HEK293 (cell line): Measurements from ENCODE around the gene OR13J1.

Experiments used
- CTCF ChIA-PET: fragments of 350-600 bp; formaldehyde crosslinking; extraction: SDS; loops from one replicate; lab custom pipeline; 2021; ENCODE audit warnings: antibody characterized with exemption; lab: Yijun Ruan, JAX
- POLR2A ChIA-PET: fragments of 300-600 bp; formaldehyde crosslinking; extraction: SDS; loops from one replicate; lab custom pipeline; 2020; ENCODE audit warnings: antibody characterized with exemption, inconsistent platforms; lab: Yijun Ruan, JAX
- H3K27ac ChIP-seq: fragments of 200-500 bp; sonication (Bioruptor generic); 2 replicates; pipeline ENCODE4 v1.5.1; 2014; ENCODE audit warnings: low read depth, low read length, control low read depth, inconsistent platforms; ENCODE audit errors: extremely low read depth
- H3K36me3 ChIP-seq, 2 experiments: fragments of 200-500 bp in 1 of 2; sonication (Bioruptor generic) in 1 of 2; 1 replicate in 1 of 2; 2 replicates in 1 of 2; pipeline ENCODE4 v1.5.1; 2014 to 2017; ENCODE audit warnings: inconsistent platforms in 2 of 2, low read length in 2 of 2; ENCODE audit not compliant: control insufficient read depth in 2 of 2, insufficient read depth in 1 of 2
- H3K4me1 ChIP-seq: fragments of 200-500 bp; sonication (Bioruptor generic); 2 replicates; pipeline ENCODE4 v1.5.1; 2014; ENCODE audit warnings: mild to moderate bottlenecking, low read length, inconsistent platforms; ENCODE audit not compliant: control insufficient read depth, insufficient read depth
- H3K4me3 ChIP-seq: 2 replicates; pipeline ENCODE4 v1.5.1; 2011; ENCODE audit warnings: low read depth, mild to moderate bottlenecking, control low read depth, low read length, moderate library complexity
- H3K9me3 ChIP-seq: fragments of 200-500 bp; sonication (Bioruptor generic); 2 replicates; pipeline ENCODE4 v1.5.1; 2014; ENCODE audit warnings: low read depth, low read length, inconsistent platforms; ENCODE audit not compliant: control insufficient read depth, insufficient read depth
- AEBP2 ChIP-seq: fragments of 450-650 bp; formaldehyde crosslinking; IDR thresholded peaks from 2 replicates; pipeline ENCODE4 v1.5.1; 2016; ENCODE audit warnings: missing biosample characterization, missing genetic modification characterization, borderline replicate concordance
- BCL11A ChIP-seq: fragments of 450-650 bp; formaldehyde crosslinking; IDR thresholded peaks from 2 replicates; pipeline ENCODE4 v1.5.1; 2016; ENCODE audit warnings: low read depth, missing biosample characterization, missing genetic modification characterization
- FEZF1 ChIP-seq: fragments of 450-650 bp; formaldehyde crosslinking; IDR thresholded peaks from 2 replicates; pipeline ENCODE4 v1.5.1; 2016; ENCODE audit warnings: missing biosample characterization, missing genetic modification characterization
- GLIS2 ChIP-seq: fragments of 450-650 bp; formaldehyde crosslinking; IDR thresholded peaks from 2 replicates; pipeline ENCODE4 v1.5.1; 2016; ENCODE audit warnings: missing biosample characterization, missing genetic modification characterization
- KLF8 ChIP-seq: fragments of 450-650 bp; formaldehyde crosslinking; IDR thresholded peaks from 2 replicates; pipeline ENCODE4 v1.5.1; 2016; ENCODE audit warnings: missing biosample characterization, missing genetic modification characterization
- PRDM6 ChIP-seq: fragments of 450-650 bp; formaldehyde crosslinking; IDR thresholded peaks from 2 replicates; pipeline ENCODE4 v1.5.1; 2017; ENCODE audit warnings: missing biosample characterization, missing genetic modification characterization
- ZNF114 ChIP-seq: fragments of 450-650 bp; formaldehyde crosslinking; IDR thresholded peaks from 2 replicates; pipeline ENCODE4 v1.5.0; 2017; ENCODE audit warnings: missing biosample characterization, missing genetic modification characterization
- ZNF148 ChIP-seq: fragments of 450-650 bp; formaldehyde crosslinking; IDR thresholded peaks from 2 replicates; pipeline ENCODE4 v1.5.0; 2017; ENCODE audit warnings: missing biosample characterization, missing genetic modification characterization, borderline replicate concordance
- ZNF169 ChIP-seq: fragments of 450-650 bp; formaldehyde crosslinking; IDR thresholded peaks from 2 replicates; pipeline ENCODE4 v1.5.1; 2016; ENCODE audit warnings: missing biosample characterization, missing genetic modification characterization
- ZNF211 ChIP-seq: fragments of 450-650 bp; formaldehyde crosslinking; IDR thresholded peaks from 2 replicates; pipeline ENCODE4 v1.5.1; 2016; ENCODE audit warnings: low read depth, missing biosample characterization, missing genetic modification characterization
- ZNF23 ChIP-seq: fragments of 450-650 bp; formaldehyde crosslinking; IDR thresholded peaks from 2 replicates; pipeline ENCODE4 v1.5.1; 2016; ENCODE audit warnings: missing biosample characterization, missing genetic modification characterization, borderline replicate concordance
- ZNF292 ChIP-seq: fragments of 450-650 bp; formaldehyde crosslinking; IDR thresholded peaks from 2 replicates; pipeline ENCODE4 v1.5.1; 2016; ENCODE audit warnings: low read depth, missing biosample characterization, missing genetic modification characterization, borderline replicate concordance
- ZNF416 ChIP-seq: fragments of 450-650 bp; formaldehyde crosslinking; IDR thresholded peaks from 2 replicates; pipeline ENCODE4 v1.5.1; 2016; ENCODE audit warnings: missing biosample characterization, missing genetic modification characterization
- ZNF530 ChIP-seq: fragments of 450-650 bp; formaldehyde crosslinking; IDR thresholded peaks from 2 replicates; pipeline ENCODE4 v1.5.1; 2016; ENCODE audit warnings: low read depth, missing biosample characterization, missing genetic modification characterization
- ZNF560 ChIP-seq: fragments of 450-650 bp; formaldehyde crosslinking; IDR thresholded peaks from 2 replicates; pipeline ENCODE4 v1.5.1; 2017; ENCODE audit warnings: missing biosample characterization, missing genetic modification characterization, borderline replicate concordance
- ZNF621 ChIP-seq: fragments of 450-650 bp; formaldehyde crosslinking; IDR thresholded peaks from 2 replicates; pipeline ENCODE4 v1.5.1; 2017; ENCODE audit warnings: missing biosample characterization, missing genetic modification characterization
- ZNF623 ChIP-seq: fragments of 450-650 bp; formaldehyde crosslinking; IDR thresholded peaks from 2 replicates; pipeline ENCODE4 v1.5.1; 2016; ENCODE audit warnings: missing biosample characterization, missing genetic modification characterization
- ZNF645 ChIP-seq: fragments of 450-650 bp; formaldehyde crosslinking; IDR thresholded peaks from 2 replicates; pipeline ENCODE4; 2016; ENCODE audit warnings: missing biosample characterization, missing genetic modification characterization
- ZNF660 ChIP-seq: fragments of 450-650 bp; IDR thresholded peaks from 2 replicates; pipeline ENCODE4 v1.5.1; 2018; ENCODE audit warnings: missing biosample characterization, mild to moderate bottlenecking, missing genetic modification characterization
- ZNF704 ChIP-seq: fragments of 450-650 bp; formaldehyde crosslinking; IDR thresholded peaks from 2 replicates; pipeline ENCODE4 v1.5.1; 2016; ENCODE audit warnings: missing biosample characterization, missing genetic modification characterization
- ZNF777 ChIP-seq: fragments of 450-650 bp; formaldehyde crosslinking; IDR thresholded peaks from 2 replicates; pipeline ENCODE4 v1.5.1; 2017; ENCODE audit warnings: missing biosample characterization, missing genetic modification characterization, borderline replicate concordance
- ZNF843 ChIP-seq: fragments of 450-650 bp; formaldehyde crosslinking; IDR thresholded peaks from 2 replicates; pipeline ENCODE4 v1.5.1; 2016; ENCODE audit warnings: missing biosample characterization, missing genetic modification characterization

The OR13J1 gene

GRCh38 chr9:35859990-35860339 is 10.2 kb downstream of the OR13J1 start:
- ChIA-PET POLR2A (no interaction called here), CTCF (interaction anchor here (0.5 to 1.5 kb wide), 3 partner anchors 15 to 22 kb away, joined by 3 to 5 read pairs (median 3); no protein-coding TSS in a partner anchor)
- TF ChIP-seq ZNF843 (no peak), ZNF416 (tag by site-specific recombination) (no peak), ZNF645 (tag by site-specific recombination) (no peak)

GRCh38 chr9:35859310-35859989 is 10.8 kb downstream of the OR13J1 start:
- ChIA-PET POLR2A (no interaction called here), CTCF (interaction anchor here (0.5 to 2.1 kb wide), 5 partner anchors 15 to 52 kb away, joined by 3 to 8 read pairs (median 3); no protein-coding TSS in a partner anchor)
- H3K36me3 ChIP-seq = no peaks in the 10 kb centered on the region

More at GRCh38 chr9:35859990-35860339, 10.2 kb downstream of the OR13J1 start:
- H3K27ac ChIP-seq = no peak overlapping the region
- H3K4me3 ChIP-seq = no peak overlapping the region
- no peaks in the 10 kb centered on the region for H3K36me3 ChIP-seq
- H3K4me1 ChIP-seq = no peaks in the 10 kb centered on the region
- H3K9me3 ChIP-seq = no peaks in the 10 kb centered on the region

More at GRCh38 chr9:35859310-35859989, 10.8 kb downstream of the OR13J1 start:
- Histone ChIP-seq H3K4me3 (no peak overlapping the region), H3K9me3 (no peaks in the 10 kb centered on the region), H3K27ac (no peak overlapping the region), H3K4me1 (no peaks in the 10 kb centered on the region)
- TF ChIP-seq BCL11A = no peak
- TF ChIP-seq ZNF704 (tag by site-specific recombination) = no peak
- TF ChIP-seq ZNF660 (tag by site-specific recombination) = no peak
- TF ChIP-seq PRDM6 (tag by site-specific recombination) = no peak
- no peak for TF ChIP-seq ZNF211
- TF ChIP-seq FEZF1 (tag by site-specific recombination) = no peak
- TF ChIP-seq ZNF148 (tag by site-specific recombination) = no peak
- TF ChIP-seq ZNF114 = no peak
- TF ChIP-seq KLF8 (tag by site-specific recombination) = no peak
- no peak for TF ChIP-seq ZNF621 (tag by site-specific recombination)
- no peak for TF ChIP-seq ZNF623
- TF ChIP-seq ZNF645 (tag by site-specific recombination) = no peak
- no peak for TF ChIP-seq ZNF530
- no peak for TF ChIP-seq ZNF292 (tag by site-specific recombination)
- no peak for TF ChIP-seq ZNF777 (tag by site-specific recombination)
- TF ChIP-seq ZNF23 (tag by site-specific recombination) = no peak
- TF ChIP-seq GLIS2 = no peak
- TF ChIP-seq ZNF560 = no peak
- no peak for TF ChIP-seq AEBP2 (tag by site-specific recombination)
- TF ChIP-seq ZNF169 (tag by site-specific recombination) = no peak
- TF ChIP-seq, all 188 proteins: peak for 0
